Colonic mucosa (tissue), 4 donors: ENCODE data around the gene MLLT6. TPM values are rescaled to one million over a fixed set of nuclear protein-coding genes. Genes with fewer than 3 reads are reported as not detected.

Source experiments
- DNase-seq: peaks from one replicate; pipeline ENCODE4 v3.0.0-alpha.2; 2020
- H3K27ac ChIP-seq: fragments of 200-600 bp; one replicate; pipeline ENCODE4 v1.8.0; 2021
- H3K27me3 ChIP-seq: fragments of 200-600 bp; one replicate; pipeline ENCODE4 v1.8.0; 2021
- H3K36me3 ChIP-seq: fragments of 200-600 bp; one replicate; pipeline ENCODE4 v1.8.0; 2021
- H3K4me1 ChIP-seq: fragments of 200-600 bp; one replicate; pipeline ENCODE4 v1.8.0; 2021; ENCODE audit warnings: mild to moderate bottlenecking
- H3K4me3 ChIP-seq: fragments of 200-600 bp; one replicate; pipeline ENCODE4 v1.8.0; 2021
- H3K9ac ChIP-seq, 2 donors: one replicate each; pipeline ENCODE4 v1.7.0; 2013; ENCODE audit warnings: control low read depth in 2 of 2, low read depth in 2 of 2, low read length in 2 of 2
- H3K9me3 ChIP-seq: fragments of 200-600 bp; one replicate; pipeline ENCODE4 v1.8.0; 2021
- intact Hi-C: fragments of 100-400 bp; cut with DNase I; formaldehyde crosslinking; loops from one replicate; pipeline ENCODE4 v1.14.1; 2022
- total RNA-seq, 2 donors: library from RNA; stranded (reverse); fragmentation: NEBNext Ultra II Directional in 1 of 2; extraction: Animal tissue kit (Norgen Biotek cat#: 25700) in 1 of 2; gene quantifications; one replicate each; pipeline ENCODE4 v1.2.1, GENCODE V29; 2021
- TF ChIP-seq, protein P1 (sequence below): fragments of 200-600 bp; IDR thresholded peaks from one replicate; pipeline ENCODE4 v1.8.0; 2022; ENCODE audit warnings: antibody characterized with exemption, mild to moderate bottlenecking
- donor health status: healthy.
- donor health status: DM: no; HTN: no; CAD: no.
- donor health status: DM: no; HTN: no; CAD: no.

Gene MLLT6
- total RNA-seq, 2 donors from 2014 or later = 74.1 to 109 TPM

DNA sequence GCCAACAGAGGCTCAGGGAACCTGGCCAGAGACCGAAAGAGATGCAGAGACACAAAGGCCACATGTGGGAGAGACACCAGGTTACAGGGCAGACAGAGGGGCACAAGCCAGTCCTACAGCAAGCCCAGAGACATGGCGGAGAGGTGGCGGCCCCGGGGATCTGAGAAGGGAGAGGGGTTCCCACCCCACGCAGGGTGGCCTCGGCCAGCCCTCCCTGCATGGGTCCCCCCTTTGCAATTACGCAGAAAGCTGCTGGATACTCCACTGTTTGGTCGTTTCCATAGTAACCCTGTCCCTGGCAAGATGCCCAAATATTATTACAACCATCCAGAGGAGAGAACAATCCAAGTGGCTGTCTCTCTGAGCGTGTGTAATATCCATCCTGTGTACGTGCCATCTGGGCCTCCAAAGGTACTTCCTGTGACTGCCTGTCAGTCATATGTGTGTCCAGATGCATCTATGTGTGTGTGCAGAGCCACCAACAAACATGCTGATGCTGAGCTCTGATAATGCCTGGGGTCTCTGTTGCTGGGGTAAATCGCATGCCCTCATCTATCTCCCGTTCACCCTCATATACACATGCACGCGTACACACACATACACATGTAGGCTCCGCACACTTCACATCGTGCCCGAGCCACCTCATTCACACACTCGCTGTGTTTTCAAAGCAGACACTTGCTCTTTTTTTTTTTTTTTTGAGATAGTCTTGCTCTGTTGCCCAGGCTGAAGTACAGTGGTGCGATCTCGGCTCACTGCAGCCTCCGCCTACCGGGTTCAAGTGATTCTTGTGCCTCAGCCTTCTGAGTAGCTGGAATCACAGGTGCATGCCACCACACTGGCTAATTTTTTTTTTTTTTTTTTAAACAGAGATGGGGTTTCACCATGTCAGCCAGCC, 37.6 kb downstream of the MLLT6 start:
- TF ChIP-seq, protein P1, sequence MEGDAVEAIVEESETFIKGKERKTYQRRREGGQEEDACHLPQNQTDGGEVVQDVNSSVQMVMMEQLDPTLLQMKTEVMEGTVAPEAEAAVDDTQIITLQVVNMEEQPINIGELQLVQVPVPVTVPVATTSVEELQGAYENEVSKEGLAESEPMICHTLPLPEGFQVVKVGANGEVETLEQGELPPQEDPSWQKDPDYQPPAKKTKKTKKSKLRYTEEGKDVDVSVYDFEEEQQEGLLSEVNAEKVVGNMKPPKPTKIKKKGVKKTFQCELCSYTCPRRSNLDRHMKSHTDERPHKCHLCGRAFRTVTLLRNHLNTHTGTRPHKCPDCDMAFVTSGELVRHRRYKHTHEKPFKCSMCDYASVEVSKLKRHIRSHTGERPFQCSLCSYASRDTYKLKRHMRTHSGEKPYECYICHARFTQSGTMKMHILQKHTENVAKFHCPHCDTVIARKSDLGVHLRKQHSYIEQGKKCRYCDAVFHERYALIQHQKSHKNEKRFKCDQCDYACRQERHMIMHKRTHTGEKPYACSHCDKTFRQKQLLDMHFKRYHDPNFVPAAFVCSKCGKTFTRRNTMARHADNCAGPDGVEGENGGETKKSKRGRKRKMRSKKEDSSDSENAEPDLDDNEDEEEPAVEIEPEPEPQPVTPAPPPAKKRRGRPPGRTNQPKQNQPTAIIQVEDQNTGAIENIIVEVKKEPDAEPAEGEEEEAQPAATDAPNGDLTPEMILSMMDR = no peak
- DNase-seq = peak; percentile 90
- Histone ChIP-seq H3K4me3 (no peak overlapping the region), H3K27me3 (no peaks in the 10 kb centered on the region), H3K9me3 (no peaks in the 10 kb centered on the region), H3K36me3 (no peaks in the 10 kb centered on the region), H3K27ac (peak overlapping the region; percentile 90), H3K4me1 (peaks cover 21% of the 10 kb centered on the region), H3K9ac (peak overlapping the region; percentile 26 to 86)
- intact Hi-C loops = no loop called here

DNA sequence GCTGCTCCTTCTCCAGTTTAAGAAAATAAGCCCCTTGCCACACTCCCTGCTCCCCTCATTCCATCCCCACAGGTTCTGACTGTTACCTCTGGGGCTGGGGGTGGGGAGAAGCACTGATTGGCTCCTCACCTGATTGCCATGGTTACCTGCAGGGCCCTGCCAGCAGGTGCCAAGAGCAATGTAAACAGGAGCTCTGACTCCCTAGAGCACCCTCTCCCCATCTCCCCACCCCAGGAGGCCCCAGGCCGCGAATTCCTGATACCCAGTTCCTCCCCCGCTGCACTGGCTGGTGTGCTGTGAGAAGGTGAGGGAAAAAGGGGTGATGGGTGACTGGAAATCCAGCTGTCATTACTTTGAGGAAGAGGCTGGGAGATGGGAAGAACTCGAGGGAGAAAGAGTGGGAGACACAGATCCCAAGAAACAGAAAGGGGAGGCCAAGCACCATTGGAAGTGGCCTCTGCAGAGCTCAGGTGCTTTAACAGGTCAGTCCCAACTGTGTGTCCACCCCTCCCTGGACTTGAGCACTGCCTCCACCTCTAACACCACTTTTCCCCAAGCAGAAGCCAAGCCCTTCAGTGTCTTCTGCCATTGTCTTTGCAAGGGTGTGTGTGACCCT, 38.6 kb downstream of the MLLT6 start:
- DNase-seq = peak; percentile 36
- peaks cover 21% of the 10 kb centered on the region for H3K4me1 ChIP-seq
- intact Hi-C loops = no loop called here
- no peaks in the 10 kb centered on the region for H3K36me3 ChIP-seq
- H3K27me3 ChIP-seq = no peaks in the 10 kb centered on the region
- H3K4me3 ChIP-seq = no peak overlapping the region
- H3K27ac ChIP-seq = peak overlapping the region; percentile 90
- H3K9ac ChIP-seq = peak overlapping the region in 1 of 2 donors; percentile 1
- TF ChIP-seq, protein P1 = no peak
- H3K9me3 ChIP-seq = no peaks in the 10 kb centered on the region

DNA sequence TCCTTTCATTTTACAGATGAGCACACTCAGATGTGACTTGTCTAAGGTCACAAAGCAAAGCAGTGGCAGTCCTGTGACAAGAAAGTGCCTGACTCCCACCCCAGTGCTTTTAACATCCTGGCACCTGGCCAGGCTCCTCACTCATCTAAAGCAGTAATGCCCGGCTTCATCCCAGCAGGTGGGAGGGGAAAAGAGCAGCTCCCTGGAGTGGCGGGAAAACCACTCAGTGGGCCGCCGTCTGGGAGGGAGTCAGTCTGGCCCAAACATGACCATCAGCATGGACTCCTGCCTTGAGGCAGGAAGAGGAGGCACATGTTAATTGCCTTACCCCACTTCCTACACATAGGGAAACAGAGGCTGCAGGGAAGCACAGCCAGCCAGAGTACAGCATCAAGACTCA, 40.5 kb downstream of the MLLT6 start:
- Histone ChIP-seq H3K9me3 (no peaks in the 10 kb centered on the region), H3K9ac (peak overlapping the region in 1 of 2 donors; percentile 12), H3K36me3 (no peaks in the 10 kb centered on the region), H3K4me1 (peaks cover 27% of the 10 kb centered on the region), H3K27ac (no peak overlapping the region), H3K27me3 (no peaks in the 10 kb centered on the region), H3K4me3 (no peak overlapping the region)
- intact Hi-C loops = no loop called here
- DNase-seq = peak; percentile 36
- TF ChIP-seq, protein P1 = no peak

DNA sequence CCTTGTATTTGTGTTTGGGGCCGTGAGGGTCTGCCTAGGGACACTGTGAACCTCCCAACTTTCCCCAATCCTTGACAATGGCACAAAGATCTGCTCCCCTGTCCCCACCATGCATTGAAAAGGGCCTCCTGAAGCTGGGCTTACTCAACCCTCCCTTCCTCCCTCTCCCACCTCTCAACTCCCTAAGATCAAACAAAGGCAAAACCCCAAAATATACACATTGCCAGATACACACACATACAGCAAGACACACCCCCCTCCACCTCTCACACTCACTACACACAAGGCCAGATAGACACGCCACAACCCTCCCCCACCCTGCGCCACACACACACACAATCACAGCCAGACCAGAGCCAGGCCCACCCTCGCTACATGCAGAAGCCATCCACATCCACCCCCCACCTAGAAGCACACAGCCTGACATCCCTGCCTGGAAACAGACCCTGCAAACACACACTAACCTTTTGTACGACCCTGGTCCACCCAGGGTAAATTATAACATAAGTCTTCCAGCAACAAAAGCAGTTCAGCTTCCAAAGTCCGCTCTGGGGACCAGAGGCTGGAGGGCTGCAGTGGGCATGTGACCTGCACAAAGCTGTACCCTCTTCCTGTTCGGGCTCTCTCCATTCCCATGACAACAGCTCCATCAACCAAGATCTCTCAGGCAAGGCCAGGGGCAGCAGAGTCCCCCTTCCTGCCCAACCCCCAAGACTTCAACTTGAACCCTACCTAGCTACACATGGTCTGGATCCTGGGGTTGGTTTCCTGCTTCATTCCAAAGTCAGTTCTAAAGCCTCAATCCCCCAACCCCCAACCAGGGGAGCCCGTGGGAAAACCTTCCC, 41.2 kb downstream of the MLLT6 start:
- peak overlapping the region; percentile 27 to 87 for H3K9ac ChIP-seq
- intact Hi-C loops = no loop called here

More for the DNA sequence above, 41.2 kb downstream of the MLLT6 start:
- Histone ChIP-seq H3K4me1 (peaks cover 28% of the 10 kb centered on the region), H3K27ac (no peak overlapping the region), H3K9me3 (no peaks in the 10 kb centered on the region), H3K27me3 (no peaks in the 10 kb centered on the region), H3K4me3 (peak overlapping the region; percentile 80), H3K36me3 (no peaks in the 10 kb centered on the region)
- peak; percentile 29 for DNase-seq
- TF ChIP-seq, protein P1 = no peak
